ENCODE data around the gene PGA3.

The PGA3 gene

GRCh38 chr11:61254403-61255025 lies 51.2 kb downstream of the PGA3 start:
- peak; percentile 86 for DNase-seq

GRCh38 chr11:61256710-61257482 lies 53.6 kb downstream of the PGA3 start:
- DNase-seq = peak; percentile 76

DNA sequence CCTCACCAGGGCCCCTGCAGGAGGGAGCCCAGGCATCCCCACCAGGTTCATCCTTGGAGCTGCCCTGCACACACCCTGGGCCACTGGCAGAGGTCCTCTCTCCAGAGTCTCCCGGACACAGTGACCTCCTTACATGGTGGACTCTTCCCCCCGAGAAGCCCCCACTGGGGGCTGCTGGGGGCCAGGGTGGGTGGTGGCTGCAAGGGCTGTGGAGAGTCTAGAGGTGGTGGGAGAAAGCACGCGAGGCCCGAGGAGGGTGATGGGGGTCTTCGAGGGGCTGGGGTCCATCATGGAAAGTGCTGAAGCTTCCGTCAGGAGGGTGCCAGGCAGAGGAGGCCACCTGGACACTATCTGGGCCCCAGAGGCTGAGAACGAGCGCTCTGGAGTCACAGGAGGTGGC lies 55.2 kb downstream of the PGA3 start:
- DNase-seq = no peak

GRCh38 chr11:61259363-61259762 lies 56.0 kb downstream of the PGA3 start:
- no peak for DNase-seq

All from hematopoietic multipotent progenitor cell treated with erythropoietin and hydrocortisone succinate and interleukin-3 and kit ligand, for 4 days (in vitro differentiated cells).